ENCODE data around the gene LPIN1. TPM values are rescaled to one million over a fixed set of nuclear protein-coding genes. Genes with fewer than 3 reads are reported as not detected.

Gene LPIN1
- total RNA-seq, 1 donor from 2014 or later, result 62.9 TPM

DNA sequence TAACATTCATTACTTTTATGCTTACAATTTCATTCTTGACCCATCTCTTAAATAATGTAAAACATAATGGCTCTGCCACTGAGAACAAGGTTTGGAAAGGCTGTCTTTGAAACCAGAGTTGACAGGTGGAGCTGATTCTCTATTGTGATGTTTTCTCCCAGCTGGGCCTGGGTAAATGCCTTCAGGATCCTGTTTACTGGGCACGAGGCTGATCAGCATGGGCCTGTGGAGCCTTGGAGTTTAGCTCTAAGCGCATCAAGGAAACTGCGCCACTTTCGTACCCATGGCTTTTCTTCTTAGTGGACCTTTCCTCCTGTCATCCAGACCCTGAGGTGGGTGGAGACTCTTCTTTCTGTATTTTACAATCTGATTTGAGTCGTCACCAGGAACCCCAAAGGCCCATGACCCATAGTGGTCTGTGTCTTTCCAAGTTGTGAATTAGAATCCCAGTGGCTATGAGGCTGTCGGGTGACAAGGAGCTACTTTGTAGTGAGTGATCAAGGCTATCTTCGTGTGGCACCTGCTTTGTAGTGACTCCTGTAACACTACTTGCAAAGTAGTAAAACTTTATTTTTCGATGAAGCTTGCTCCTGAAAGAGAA, 123.1 kb downstream of the LPIN1 start:
- Histone ChIP-seq H3K9me3 (no peaks in the 10 kb centered on the region), H3K36me3 (no peaks in the 10 kb centered on the region), H3K4me3 (no peak overlapping the region), H3K27me3 (no peaks in the 10 kb centered on the region), H3K27ac (no peak overlapping the region), H3K4me1 (peaks cover 8% of the 10 kb centered on the region)
- intact Hi-C loops (cut with DNase I), result loop anchor here (10.0 kb wide), 2 partner anchors 845 to 1135 kb away; partner anchors contain the start of gene TRIB2
- DNase-seq, result no peak
- no peak for ATAC-seq
- TF ChIP-seq, protein P1, sequence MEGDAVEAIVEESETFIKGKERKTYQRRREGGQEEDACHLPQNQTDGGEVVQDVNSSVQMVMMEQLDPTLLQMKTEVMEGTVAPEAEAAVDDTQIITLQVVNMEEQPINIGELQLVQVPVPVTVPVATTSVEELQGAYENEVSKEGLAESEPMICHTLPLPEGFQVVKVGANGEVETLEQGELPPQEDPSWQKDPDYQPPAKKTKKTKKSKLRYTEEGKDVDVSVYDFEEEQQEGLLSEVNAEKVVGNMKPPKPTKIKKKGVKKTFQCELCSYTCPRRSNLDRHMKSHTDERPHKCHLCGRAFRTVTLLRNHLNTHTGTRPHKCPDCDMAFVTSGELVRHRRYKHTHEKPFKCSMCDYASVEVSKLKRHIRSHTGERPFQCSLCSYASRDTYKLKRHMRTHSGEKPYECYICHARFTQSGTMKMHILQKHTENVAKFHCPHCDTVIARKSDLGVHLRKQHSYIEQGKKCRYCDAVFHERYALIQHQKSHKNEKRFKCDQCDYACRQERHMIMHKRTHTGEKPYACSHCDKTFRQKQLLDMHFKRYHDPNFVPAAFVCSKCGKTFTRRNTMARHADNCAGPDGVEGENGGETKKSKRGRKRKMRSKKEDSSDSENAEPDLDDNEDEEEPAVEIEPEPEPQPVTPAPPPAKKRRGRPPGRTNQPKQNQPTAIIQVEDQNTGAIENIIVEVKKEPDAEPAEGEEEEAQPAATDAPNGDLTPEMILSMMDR (IDR thresholded peaks at IDR 0.05), result no peak

DNA sequence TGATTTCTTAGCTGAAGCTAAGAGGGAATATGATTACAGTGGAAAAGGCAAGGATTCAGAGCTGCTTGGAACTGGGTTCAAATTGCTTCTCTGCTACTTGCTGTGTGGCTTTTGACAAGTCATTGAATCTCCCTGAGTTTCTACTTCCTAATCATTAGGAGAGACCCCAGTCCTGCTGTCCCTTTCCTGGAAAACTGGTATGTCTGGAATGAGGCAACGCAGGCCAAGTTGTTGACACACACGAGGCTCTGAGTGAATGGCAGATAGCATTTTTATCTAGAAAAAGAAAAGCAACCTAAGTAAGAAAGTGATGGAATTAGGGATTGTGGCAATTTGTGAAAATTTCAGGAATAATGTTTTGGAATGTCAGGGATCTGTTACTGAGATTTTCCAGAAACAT, 123.6 kb downstream of the LPIN1 start:
- DNase-seq (no peak), ATAC-seq (no peak)
- Histone ChIP-seq H3K27me3 (no peaks in the 10 kb centered on the region), H3K4me1 (peaks cover 8% of the 10 kb centered on the region), H3K4me3 (no peak overlapping the region), H3K36me3 (no peaks in the 10 kb centered on the region), H3K9me3 (no peaks in the 10 kb centered on the region), H3K27ac (no peak overlapping the region)
- TF ChIP-seq, protein P1 (IDR thresholded peaks at IDR 0.05), result no peak
- intact Hi-C loops (cut with DNase I), result no loop called here

DNA sequence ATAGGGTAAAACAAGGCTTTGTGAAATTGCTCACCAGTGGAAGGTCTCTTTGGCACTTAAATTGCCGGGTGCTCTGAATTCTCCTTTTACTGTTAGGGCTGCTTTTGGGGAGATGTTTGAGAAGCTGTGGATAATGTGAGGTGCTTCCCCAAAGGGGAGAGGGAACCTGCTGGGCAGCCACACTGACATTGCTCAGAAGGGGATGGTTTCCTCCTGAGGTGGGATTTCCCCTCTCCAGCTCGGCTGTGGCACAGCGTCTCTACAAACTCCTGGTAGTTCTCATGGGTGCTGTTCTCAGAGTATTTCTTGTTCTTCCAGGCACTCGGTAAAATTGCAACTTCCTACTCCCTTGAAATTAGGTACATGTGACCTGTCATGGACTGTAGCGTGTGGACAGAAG, 124.2 kb downstream of the LPIN1 start:
- H3K36me3 ChIP-seq, result no peaks in the 10 kb centered on the region
- no peaks in the 10 kb centered on the region for H3K9me3 ChIP-seq
- no peaks in the 10 kb centered on the region for H3K27me3 ChIP-seq
- H3K4me1 ChIP-seq, result peaks cover 8% of the 10 kb centered on the region
- TF ChIP-seq, protein P1 (IDR thresholded peaks at IDR 0.05), result no peak
- ATAC-seq, result no peak
- intact Hi-C loops (cut with DNase I), result no loop called here
- no peak overlapping the region for H3K27ac ChIP-seq
- no peak for DNase-seq
- no peak overlapping the region for H3K4me3 ChIP-seq

DNA sequence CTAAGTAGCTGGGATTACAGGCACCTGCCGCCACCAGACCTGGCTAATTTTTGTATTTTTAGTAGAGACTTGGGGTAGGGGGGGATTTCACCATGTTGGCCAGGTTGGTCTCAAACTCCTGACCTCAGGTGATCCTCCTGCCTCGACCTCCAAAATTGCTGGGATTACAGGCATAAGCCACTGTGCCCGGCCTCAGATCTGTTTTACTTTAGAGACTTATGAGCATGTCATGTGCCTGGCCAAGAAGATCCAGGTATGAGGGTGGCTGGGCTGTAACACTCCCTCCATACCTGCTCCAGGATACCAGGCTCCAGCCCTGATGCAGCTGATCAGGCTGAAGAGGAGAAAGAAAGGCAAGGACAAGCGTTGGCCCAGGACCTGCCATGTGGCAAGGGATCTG, 125.0 kb downstream of the LPIN1 start:
- Histone ChIP-seq H3K27ac (no peak overlapping the region), H3K36me3 (no peaks in the 10 kb centered on the region), H3K9me3 (no peaks in the 10 kb centered on the region), H3K4me3 (no peak overlapping the region), H3K4me1 (peaks cover 8% of the 10 kb centered on the region), H3K27me3 (no peaks in the 10 kb centered on the region)
- ATAC-seq (no peak), DNase-seq (no peak)
- intact Hi-C loops (cut with DNase I), result no loop called here
- TF ChIP-seq, protein P1 (IDR thresholded peaks at IDR 0.05), result no peak

DNA sequence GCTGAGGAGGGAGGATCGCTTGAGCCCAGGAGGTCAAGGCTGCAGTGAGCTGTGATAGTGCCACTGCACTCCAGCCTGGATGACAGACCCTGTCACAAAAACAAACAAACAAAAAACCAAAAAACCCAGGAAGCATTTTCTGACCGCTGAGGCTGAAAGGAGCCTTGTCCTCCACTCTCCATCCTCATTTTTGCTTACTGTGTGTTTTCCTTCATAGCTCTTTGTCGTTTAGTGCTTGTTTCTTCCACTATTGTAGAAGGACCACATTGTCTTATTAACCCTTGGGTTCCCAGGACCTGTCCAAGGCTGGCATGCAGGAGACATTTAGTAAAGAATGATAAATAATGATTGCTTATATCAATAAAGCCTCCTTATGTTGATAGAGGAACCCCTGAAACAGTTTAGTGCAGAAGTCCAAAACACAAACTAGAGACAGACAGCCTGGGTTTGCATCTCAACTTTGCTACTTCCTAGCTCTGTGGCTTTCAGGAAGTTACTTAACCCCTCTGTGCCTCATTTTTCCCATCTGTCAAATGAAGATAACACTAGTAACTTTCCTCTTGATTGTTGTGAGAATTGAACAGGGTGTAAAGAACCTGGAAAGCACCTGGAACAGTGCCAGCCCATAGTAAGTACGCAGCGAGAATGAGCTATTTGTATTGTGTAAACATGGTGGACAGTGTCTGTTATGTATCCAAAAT, 126.0 kb downstream of the LPIN1 start:
- no peak overlapping the region for H3K27ac ChIP-seq
- intact Hi-C loops (cut with DNase I), result no loop called here
- no peaks in the 10 kb centered on the region for H3K27me3 ChIP-seq
- H3K4me1 ChIP-seq, result peaks cover 8% of the 10 kb centered on the region
- H3K4me3 ChIP-seq, result no peak overlapping the region
- H3K9me3 ChIP-seq, result no peaks in the 10 kb centered on the region
- TF ChIP-seq, protein P1 (IDR thresholded peaks at IDR 0.05), result no peak
- no peaks in the 10 kb centered on the region for H3K36me3 ChIP-seq
- DNase-seq (no peak), ATAC-seq (no peak)
